Caki2 (cell line): ENCODE data around the gene NUP54. TPM values are rescaled to one million over a fixed set of nuclear protein-coding genes. Genes with fewer than 3 reads are reported as not detected.

ENCODE experiments used
- DNase-seq: peaks from one replicate; pipeline ENCODE4 v3.0.0-alpha.2; 2015; ENCODE audit warnings: low read depth
- in situ Hi-C: cut with HindIII; loops from 2 replicates; pipeline ENCODE4 v1.10.0; 2016; ENCODE audit warnings: low sequenced_read_pairs, low pct_unique_long_range_greater_than_20kb, mixed read lengths
- total RNA-seq: library from RNA; depleted of rRNA; stranded (reverse); fragments of >200 nt; shearing (Covaris generic); gene quantifications from 2 replicates; pipeline ENCODE4 v1.2.3, GENCODE V29; 2014; ENCODE audit warnings: low replicate concordance; rRNA removed

The NUP54 gene
- total RNA-seq, 1 experiment from 2014 or later = 51.8 TPM

DNA sequence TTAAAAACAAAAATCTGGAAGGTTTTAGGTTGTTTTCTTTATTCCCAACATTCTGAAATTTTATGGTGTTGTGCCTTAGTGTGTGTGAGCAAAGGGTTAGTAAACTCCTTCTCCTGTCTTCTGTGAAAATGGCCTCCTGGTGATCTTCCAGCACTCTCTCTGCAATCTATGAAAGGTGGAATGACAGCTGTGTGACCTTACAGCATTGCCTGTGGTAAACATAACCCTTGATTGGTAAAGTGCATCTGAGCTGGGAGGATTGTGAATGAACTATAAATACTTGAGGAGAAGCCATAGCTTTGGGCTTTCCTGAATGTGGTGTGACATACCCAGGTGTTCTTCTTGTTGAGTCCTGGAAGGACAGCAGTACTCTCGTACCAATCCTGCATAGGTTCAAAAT is 63.7 kb downstream of the NUP54 start:
- in situ Hi-C loops = loop anchor here (5.0 kb wide), 1 partner anchor 92 kb away; the partner anchor contains the start of gene SDAD1
- no peak for DNase-seq

- in situ Hi-C loops = loop anchor here (5.0 kb wide), 1 partner anchor 91 kb away; the partner anchor contains the start of gene SDAD1
- DNase-seq = no peak
These were observed 64.7 kb downstream of the NUP54 start for GRCh38 chr4:76083386-76083988.

DNA sequence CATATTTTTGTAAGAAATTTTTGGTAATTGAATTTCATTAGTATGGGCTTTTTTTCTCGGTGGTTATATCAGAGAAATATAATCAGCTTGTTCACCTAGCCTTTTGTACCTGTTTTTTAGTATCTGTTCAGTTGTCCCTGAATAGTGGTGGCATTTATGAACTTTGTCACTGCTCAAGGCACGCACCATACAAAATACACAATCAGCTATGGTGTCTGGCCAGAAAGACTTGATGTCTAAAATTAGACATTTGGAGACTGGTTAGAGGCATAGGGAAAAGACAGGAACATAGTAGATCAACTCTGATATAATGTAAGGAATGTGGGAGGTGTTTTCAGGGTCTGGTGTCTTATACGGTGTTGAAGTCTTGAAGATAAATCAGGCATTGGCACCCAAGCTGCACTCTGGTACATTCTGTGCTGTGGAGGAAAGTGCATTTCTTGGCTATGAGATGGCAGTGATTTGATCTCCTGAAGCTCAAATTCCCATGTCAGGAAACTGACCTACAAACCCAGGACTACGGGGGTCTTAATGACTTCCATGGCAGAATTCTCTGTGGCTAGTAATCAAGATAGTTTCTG is 70.1 kb downstream of the NUP54 start:
- DNase-seq = no peak
- in situ Hi-C loops = no loop called here

- in situ Hi-C loops = no loop called here
- DNase-seq = no peak
These were observed 73.1 kb downstream of the NUP54 start for GRCh38 chr4:76074993-76075600.

GRCh38 chr4:76074468-76074867 is 73.7 kb downstream of the NUP54 start, which contains the start of gene ART3:
TSS of gene ART3 (plus strand) at chr4:76074709. CDS start at chr4:76075890, 1,181 bp downstream.
- in situ Hi-C loops = no loop called here
- no peak for DNase-seq

DNA sequence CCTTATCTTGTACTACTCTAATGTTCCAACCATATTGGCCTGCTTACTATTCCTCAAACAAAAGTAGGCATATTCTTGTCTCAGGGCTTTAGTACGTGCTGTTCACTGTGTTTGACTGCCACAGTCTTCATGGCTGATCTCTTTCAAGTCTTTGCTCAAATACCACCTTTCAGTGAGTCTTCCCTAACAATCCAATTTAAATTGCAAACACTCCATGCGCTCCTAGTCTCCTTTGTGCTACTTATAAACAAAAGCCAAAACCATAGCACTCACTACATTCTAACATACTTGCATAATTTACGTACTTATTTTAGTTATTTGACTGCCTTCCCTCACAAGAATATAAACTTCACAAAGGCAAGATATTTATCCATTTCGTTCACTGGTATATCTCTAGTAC is 75.4 kb downstream of the NUP54 start:
- DNase-seq = no peak
- in situ Hi-C loops = no loop called here

DNA sequence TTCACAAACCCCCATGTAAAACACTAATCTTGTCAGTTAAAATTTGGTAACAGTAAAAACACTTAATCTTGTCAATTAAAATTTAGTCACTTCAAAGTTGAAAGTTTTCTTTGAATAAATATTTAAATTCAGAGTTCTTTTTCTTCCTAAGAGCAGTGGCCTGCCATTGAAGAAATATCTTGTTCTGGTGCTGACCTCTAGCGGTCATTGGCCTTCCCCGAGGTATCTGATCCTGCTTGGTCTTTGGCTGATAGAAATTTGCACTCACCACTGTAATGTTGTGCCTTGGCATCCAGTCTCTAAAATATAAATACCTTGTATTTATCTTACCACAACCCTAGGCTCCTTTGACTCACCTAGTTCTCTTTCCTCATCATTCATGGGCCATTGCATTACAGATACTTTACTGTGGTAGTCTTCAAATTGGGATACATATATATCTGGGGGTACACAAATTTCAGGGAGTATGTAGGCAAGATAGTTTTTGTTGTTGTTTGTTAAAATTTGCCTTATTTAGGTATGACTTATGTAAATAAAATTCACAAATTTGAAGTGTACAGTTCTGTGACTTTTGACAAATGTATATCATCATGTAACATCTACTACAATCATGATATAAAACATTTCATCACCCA is 80.4 kb downstream of the NUP54 start:
- peak; percentile 44 for DNase-seq
- in situ Hi-C loops = no loop called here

DNA sequence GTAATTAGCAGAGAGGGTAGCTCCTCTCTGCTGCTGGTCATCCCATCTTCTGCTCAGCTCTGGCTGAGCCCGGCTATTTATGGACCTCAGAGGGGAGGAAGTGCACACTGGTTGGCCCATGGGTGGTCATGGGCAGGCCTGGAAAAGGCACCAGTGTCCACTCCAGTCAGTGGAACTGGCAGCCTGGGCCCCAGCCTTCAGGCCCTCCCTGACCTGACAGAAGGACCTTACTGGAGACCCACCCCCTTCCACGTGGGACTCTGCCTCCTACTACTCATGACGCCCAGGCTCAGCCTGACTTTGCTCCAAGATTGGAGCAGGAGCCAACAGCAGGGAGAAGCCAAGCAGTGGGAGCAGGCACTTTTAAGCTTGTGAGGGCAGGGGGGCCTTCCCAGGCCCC is 81.7 kb downstream of the NUP54 start:
- no peak for DNase-seq
- in situ Hi-C loops = no loop called here

Other genes with a start within 250 kb of the NUP54 start
- gene PPEF2, start 245.9 kb downstream of the NUP54 start, total RNA-seq = not detected in 2 replicates
- 8.3 and 21.9 TPM in 2 replicates for gene NAAA, start 207.4 kb downstream of the NUP54 start, total RNA-seq
- 14.9 and 22.1 TPM in 2 replicates for gene SDAD1, start 157.5 kb downstream of the NUP54 start, total RNA-seq
- not detected in 2 replicates for gene CXCL9, start 140.9 kb downstream of the NUP54 start, total RNA-seq
- gene CXCL10, start 124.9 kb downstream of the NUP54 start, total RNA-seq = 0.52 TPM in 1 of 2 replicates, not detected in the other
- gene CXCL11, start 112.3 kb downstream of the NUP54 start, total RNA-seq = not detected in 2 replicates
- not detected in 2 replicates for gene ART3, start 73.7 kb downstream of the NUP54 start, total RNA-seq
- 89.9 and 94.3 TPM in 2 replicates for gene SCARB2, start 65.4 kb upstream of the NUP54 start, total RNA-seq
- 2.0 TPM in 1 of 2 replicates, not detected in the other for gene FAM47E, start 103.3 kb upstream of the NUP54 start, total RNA-seq
- 1.2 and 1.5 TPM in 2 replicates for gene STBD1, start 158.3 kb upstream of the NUP54 start, total RNA-seq